IMR-90 (cell line): ENCODE measurements around the gene ITPR3.

Experiments
- CEBPB ChIP-seq: IDR thresholded peaks from 2 replicates; pipeline ENCODE4 v1.6.1; 2012; ENCODE audit warnings: low read depth, low read length, improper control_type of control experiment
- TF ChIP-seq, protein P1 (sequence below): conservative IDR thresholded peaks from 2 replicates; pipeline ENCODE4 v1.5.1; 2012; ENCODE audit warnings: mild to moderate bottlenecking, low read depth, low read length, improper control_type of control experiment

- peak; percentile 22; the same call in 1 of the 2 replicates for TF ChIP-seq CEBPB
- TF ChIP-seq, protein P1, sequence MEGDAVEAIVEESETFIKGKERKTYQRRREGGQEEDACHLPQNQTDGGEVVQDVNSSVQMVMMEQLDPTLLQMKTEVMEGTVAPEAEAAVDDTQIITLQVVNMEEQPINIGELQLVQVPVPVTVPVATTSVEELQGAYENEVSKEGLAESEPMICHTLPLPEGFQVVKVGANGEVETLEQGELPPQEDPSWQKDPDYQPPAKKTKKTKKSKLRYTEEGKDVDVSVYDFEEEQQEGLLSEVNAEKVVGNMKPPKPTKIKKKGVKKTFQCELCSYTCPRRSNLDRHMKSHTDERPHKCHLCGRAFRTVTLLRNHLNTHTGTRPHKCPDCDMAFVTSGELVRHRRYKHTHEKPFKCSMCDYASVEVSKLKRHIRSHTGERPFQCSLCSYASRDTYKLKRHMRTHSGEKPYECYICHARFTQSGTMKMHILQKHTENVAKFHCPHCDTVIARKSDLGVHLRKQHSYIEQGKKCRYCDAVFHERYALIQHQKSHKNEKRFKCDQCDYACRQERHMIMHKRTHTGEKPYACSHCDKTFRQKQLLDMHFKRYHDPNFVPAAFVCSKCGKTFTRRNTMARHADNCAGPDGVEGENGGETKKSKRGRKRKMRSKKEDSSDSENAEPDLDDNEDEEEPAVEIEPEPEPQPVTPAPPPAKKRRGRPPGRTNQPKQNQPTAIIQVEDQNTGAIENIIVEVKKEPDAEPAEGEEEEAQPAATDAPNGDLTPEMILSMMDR: peak; percentile 56
Observed at GRCh38 chr6:33702345-33702977, 81.3 kb downstream of the ITPR3 start.
